ENCODE measurements around the gene CLNK.
"Not testable (repeated sequence)": the region's sequence is repeated elsewhere in the genome, so short reads cannot be mapped to it uniquely, and the experiment has no call there.

The CLNK gene

GRCh38 chr4:10664408-10664807, 20.2 kb downstream of the CLNK start:
- no peak for DNase-seq (ENCODE audit: low spot score)

- no peak for DNase-seq (ENCODE audit: low spot score)
Observed at GRCh38 chr4:10662937-10663336, 21.6 kb downstream of the CLNK start.

- DNase-seq (ENCODE audit: low spot score), result no peak
Observed at GRCh38 chr4:10661047-10661446, 23.5 kb downstream of the CLNK start.

- DNase-seq (ENCODE audit: low spot score), result no peak
Observed at GRCh38 chr4:10659251-10659650, 25.3 kb downstream of the CLNK start.

- DNase-seq (ENCODE audit: low spot score), result no peak
Observed at GRCh38 chr4:10656988-10657387, 27.6 kb downstream of the CLNK start.

GRCh38 chr4:10656420-10656819, 28.1 kb downstream of the CLNK start:
- DNase-seq (ENCODE audit: low spot score), result no peak

GRCh38 chr4:10655968-10656367, 28.6 kb downstream of the CLNK start:
- DNase-seq (ENCODE audit: low spot score), result no peak

- DNase-seq (ENCODE audit: low spot score), result no peak
Observed at GRCh38 chr4:10648479-10648878, 36.1 kb downstream of the CLNK start.

- DNase-seq (ENCODE audit: low spot score), result no peak
Observed at GRCh38 chr4:10647846-10648245, 36.7 kb downstream of the CLNK start.

GRCh38 chr4:10643600-10644425, 40.8 kb downstream of the CLNK start:
- no peak for DNase-seq (ENCODE audit: low spot score)

GRCh38 chr4:10640561-10641201, 43.9 kb downstream of the CLNK start:
- no peak for DNase-seq (ENCODE audit: low spot score)

GRCh38 chr4:10639664-10640063, 44.9 kb downstream of the CLNK start:
- DNase-seq (ENCODE audit: low spot score), result no peak

- DNase-seq (ENCODE audit: low spot score), result no peak
Observed at GRCh38 chr4:10639100-10639499, 45.5 kb downstream of the CLNK start.

GRCh38 chr4:10635091-10635490, 49.5 kb downstream of the CLNK start:
- DNase-seq (ENCODE audit: low spot score), result no peak

- no peak for DNase-seq (ENCODE audit: low spot score)
Observed at GRCh38 chr4:10629394-10629793, 55.2 kb downstream of the CLNK start.

GRCh38 chr4:10625131-10625530, 59.4 kb downstream of the CLNK start:
- no peak for DNase-seq (ENCODE audit: low spot score)

GRCh38 chr4:10623862-10624261, 60.7 kb downstream of the CLNK start:
- DNase-seq (ENCODE audit: low spot score), result no peak

GRCh38 chr4:10623241-10623640, 61.3 kb downstream of the CLNK start:
- DNase-seq (ENCODE audit: low spot score), result no peak

GRCh38 chr4:10622728-10623127, 61.8 kb downstream of the CLNK start:
- no peak for DNase-seq (ENCODE audit: low spot score)

- DNase-seq (ENCODE audit: low spot score), result no peak
Observed at GRCh38 chr4:10620935-10621488, 63.6 kb downstream of the CLNK start.

- no peak for DNase-seq (ENCODE audit: low spot score)
Observed at GRCh38 chr4:10619855-10620254, 64.7 kb downstream of the CLNK start.

GRCh38 chr4:10619220-10619619, 65.3 kb downstream of the CLNK start:
- no peak for DNase-seq (ENCODE audit: low spot score)

- not testable (repeated sequence) for DNase-seq (ENCODE audit: low spot score)
Observed at GRCh38 chr4:10614926-10615325, 69.6 kb downstream of the CLNK start.

All from SK-N-DZ (cell line).